Natural killer cell (primary cell): ENCODE measurements around the gene USP30. TPM values are rescaled to one million over a fixed set of nuclear protein-coding genes. Genes with fewer than 3 reads are reported as not detected.

ENCODE experiments used
- ATAC-seq, 3 donors: fragments of 150-1000 bp in 2 of 3; fragments of 200-7000 bp in 1 of 3; cut with Tn5 transposase; 1 replicate in 1 of 3; 2 replicates in 2 of 3; pipeline ENCODE4 v1.10.0; 2021; ENCODE audit warnings: mild to moderate bottlenecking in 2 of 3, moderate library complexity in 2 of 3
- DNase-seq, 2 donors: peaks; one replicate each; pipeline versions ENCODE4 v3.0.0 to v3.0.0-alpha.2; 2013 to 2021; ENCODE audit warnings: mixed read lengths in 1 of 2
- H3K27ac ChIP-seq: one replicate; pipeline ENCODE4 v1.5.1; 2013; ENCODE audit warnings: mild to moderate bottlenecking, low read length
- H3K27me3 ChIP-seq: one replicate; pipeline ENCODE4 v1.6.1; 2013; ENCODE audit warnings: low read length; ENCODE audit not compliant: control insufficient read depth, insufficient read depth
- H3K36me3 ChIP-seq: one replicate; pipeline ENCODE4 v1.6.1; 2013; ENCODE audit warnings: low read length; ENCODE audit not compliant: control insufficient read depth, insufficient read depth
- H3K4me1 ChIP-seq: one replicate; pipeline ENCODE4 v1.6.1; 2013; ENCODE audit warnings: low read length; ENCODE audit not compliant: control insufficient read depth, insufficient read depth
- H3K4me3 ChIP-seq: one replicate; pipeline ENCODE4 v1.5.1; 2013; ENCODE audit warnings: low read length
- H3K9me3 ChIP-seq: one replicate; pipeline ENCODE4 v1.6.1; 2013; ENCODE audit warnings: low read length; ENCODE audit not compliant: control insufficient read depth, insufficient read depth
- H3K27ac Mint-ChIP-seq, 2 donors: one replicate each; pipeline ENCODE4 v1.8.0; 2022; ENCODE audit warnings: mild to moderate bottlenecking in 2 of 2, mixed read lengths in 2 of 2, moderate library complexity in 1 of 2
- H3K27me3 Mint-ChIP-seq, 2 donors: one replicate each; pipeline ENCODE4 v1.8.0; 2022; ENCODE audit warnings: low read depth in 2 of 2, mixed read lengths in 2 of 2
- H3K36me3 Mint-ChIP-seq: one replicate; pipeline ENCODE4 v1.8.0; 2022; ENCODE audit warnings: mixed read lengths
- H3K4me1 Mint-ChIP-seq, 2 donors: one replicate each; pipeline ENCODE4 v1.8.0; 2022; ENCODE audit warnings: mixed read lengths in 2 of 2
- H3K4me3 Mint-ChIP-seq: one replicate; pipeline ENCODE4 v1.8.0; 2022; ENCODE audit warnings: mild to moderate bottlenecking, moderate library complexity, mixed read lengths
- H3K9me3 Mint-ChIP-seq, 2 donors: one replicate each; pipeline ENCODE4 v1.8.0; 2022; ENCODE audit warnings: mixed read lengths in 2 of 2
- CTCF ChIP-seq: fragments of 200-600 bp; IDR thresholded peaks from one replicate; pipeline ENCODE4 v1.8.0; 2022; ENCODE audit warnings: antibody characterized with exemption
- WGBS: methylation state at CpG from one replicate; pipeline ENCODE4 v1.1.7; 2013; ENCODE audit warnings: missing lambda C conversion rate; ENCODE audit not compliant: insufficient coverage; 5-methylcytosine and 5-hydroxymethylcytosine counted together
- intact Hi-C: fragments of 100-400 bp; cut with micrococcal nuclease; formaldehyde crosslinking; loops from one replicate; pipeline ENCODE4 v1.14.2; 2022
- total RNA-seq, 4 donors: library from RNA; stranded (reverse); fragments of 120-200 nt in 1 of 4; gene quantifications; one replicate each; pipeline versions ENCODE4 v1.2.3 to v1.2.4, GENCODE V29; 2013 to 2022

The USP30 gene
- total RNA-seq, 3 donors from 2014 or later (not counting 1 experiment from before 2014, with no cell fraction given) = 18.4 to 20.8 (median 20.1) TPM

- no peaks in the 10 kb centered on the region for H3K36me3 Mint-ChIP-seq
Observed at GRCh38 chr12:109110988-109111495, 58.7 kb downstream of the USP30 start.

GRCh38 chr12:109112720-109113465, 60.5 kb downstream of the USP30 start:
- no peaks in the 10 kb centered on the region for H3K36me3 Mint-ChIP-seq
- no peaks in the 10 kb centered on the region for H3K27me3 Mint-ChIP-seq
- WGBS = 90% methylated on average over 10 of the region's 11 CpGs
- TF ChIP-seq CTCF = no peak
- no peak overlapping the region for H3K4me3 Mint-ChIP-seq
- intact Hi-C loops = no loop called here
- H3K27ac Mint-ChIP-seq = no peak overlapping the region
- H3K27ac ChIP-seq = no peak overlapping the region
- ATAC-seq (no peak), DNase-seq (no peak)
- no peaks in the 10 kb centered on the region for H3K9me3 ChIP-seq
- peaks cover 0 to 9% of the 10 kb centered on the region in 2 donors for H3K4me1 Mint-ChIP-seq
- H3K4me1 ChIP-seq = no peaks in the 10 kb centered on the region
- H3K36me3 ChIP-seq = peaks cover 6% of the 10 kb centered on the region
- no peak overlapping the region for H3K4me3 ChIP-seq
- no peaks in the 10 kb centered on the region for H3K9me3 Mint-ChIP-seq
- no peaks in the 10 kb centered on the region for H3K27me3 ChIP-seq

More at GRCh38 chr12:109110988-109111495, 58.7 kb downstream of the USP30 start:
- Histone ChIP-seq H3K4me3 (peak overlapping the region; percentile 44), H3K36me3 (peaks cover 12% of the 10 kb centered on the region), H3K9me3 (no peaks in the 10 kb centered on the region), H3K27ac (peak overlapping the region; percentile 55), H3K4me1 (no peaks in the 10 kb centered on the region), H3K27me3 (no peaks in the 10 kb centered on the region)
- intact Hi-C loops = loop anchor here (2.0 kb wide), 1 partner anchor 274 kb away; no protein-coding TSS in a partner anchor
- DNase-seq (peak in 1 of 2 donors; percentile 71), ATAC-seq (peak; percentile 61 to 74 (median 64))
- no peaks in the 10 kb centered on the region for H3K9me3 Mint-ChIP-seq
- H3K27me3 Mint-ChIP-seq = no peaks in the 10 kb centered on the region
- peaks cover 0 to 9% of the 10 kb centered on the region in 2 donors for H3K4me1 Mint-ChIP-seq
- H3K4me3 Mint-ChIP-seq = peak overlapping the region; percentile 60
- WGBS = 29% methylated on average over 28 of the region's 28 CpGs
- peak overlapping the region in 1 of 2 donors; percentile 29 for H3K27ac Mint-ChIP-seq
- TF ChIP-seq CTCF = no peak

- Mint-ChIP-seq H3K36me3 (no peaks in the 10 kb centered on the region), H3K4me3 (no peak overlapping the region), H3K9me3 (no peaks in the 10 kb centered on the region), H3K27me3 (no peaks in the 10 kb centered on the region), H3K27ac (no peak overlapping the region), H3K4me1 (peaks cover 0 to 9% of the 10 kb centered on the region in 2 donors)
- ATAC-seq = no peak
- WGBS = 100% methylated on average over 5 of the region's 5 CpGs
- H3K36me3 ChIP-seq = peaks cover 3% of the 10 kb centered on the region
- no peak overlapping the region for H3K4me3 ChIP-seq
- no peaks in the 10 kb centered on the region for H3K4me1 ChIP-seq
- no peak overlapping the region for H3K27ac ChIP-seq
- H3K27me3 ChIP-seq = no peaks in the 10 kb centered on the region
- intact Hi-C loops = no loop called here
- TF ChIP-seq CTCF = no peak
- no peak for DNase-seq
- no peaks in the 10 kb centered on the region for H3K9me3 ChIP-seq
Observed at GRCh38 chr12:109113661-109114321, 61.4 kb downstream of the USP30 start.
